A549 (cell line): ENCODE results near the gene FABP2. TPM values are rescaled to one million over a fixed set of nuclear protein-coding genes. Genes with fewer than 3 reads are reported as not detected.
A peak's percentile ranks its signal among the peaks of the same experiment; 100 is the strongest.

Experiments used
- ATAC-seq, 2 experiments: fragments of 200-7000 bp in 1 of 2; fragments of >200 bp in 1 of 2; cut with Nextera tagmentation in 1 of 2; cut with Tn5 transposase in 1 of 2; 3 replicates each; pipeline versions ENCODE4 v1.8.0 to v1.9.1; 2018 to 2020; ENCODE audit warnings: mild to moderate bottlenecking in 1 of 2, moderate library complexity in 1 of 2
- CTCF ChIA-PET: fragments of 300-600 bp; sonication (Branson Sonifier 250); formaldehyde crosslinking; extraction: SDS; loops from one replicate; lab custom pipeline; 2021; ENCODE audit warnings: antibody characterized with exemption, inconsistent platforms; lab: Yijun Ruan, JAX
- POLR2A ChIA-PET: fragments of 350-600 bp; formaldehyde crosslinking; extraction: SDS; loops from one replicate; lab custom pipeline; 2021; ENCODE audit warnings: antibody characterized with exemption, inconsistent platforms; lab: Yijun Ruan, JAX
- DNase-seq, 2 experiments: peaks; one replicate each; pipeline versions ENCODE4 v3.0.0 to v3.0.0-alpha.2; 2011 to 2016; ENCODE audit warnings: low read depth in 1 of 2, low spot score in 1 of 2
- FAIRE-seq: peaks from 2 replicates; lab custom pipeline; 2011; peaks lifted over from hg19 to GRCh38; lab: Jason Lieb, UNC
- H3K27ac ChIP-seq, 2 experiments: fragments of >200 bp; sonication (Bioruptor Twin); formaldehyde crosslinking; 3 replicates each; pipeline ENCODE4 v1.5.1; 2016 to 2017
- H3K4me1 ChIP-seq: fragments of >200 bp; sonication (Bioruptor Twin); formaldehyde crosslinking; 3 replicates; pipeline ENCODE4 v1.6.1; 2016
- H3K4me2 ChIP-seq: fragments of >200 bp; sonication (Bioruptor Twin); formaldehyde crosslinking; 3 replicates; pipeline ENCODE4 v1.6.1; 2016
- H3K4me3 ChIP-seq: fragments of >200 bp; sonication (Bioruptor Twin); formaldehyde crosslinking; 3 replicates; pipeline ENCODE4 v1.5.1; 2016
- H3K9me3 ChIP-seq: fragments of >200 bp; sonication (Bioruptor Twin); formaldehyde crosslinking; 3 replicates; pipeline ENCODE4 v1.6.1; 2016
- CBX8 ChIP-seq: fragments of 200-600 bp; sonication (generic); IDR thresholded peaks from 2 replicates; pipeline ENCODE4 v1.6.1; 2016
- CEBPB ChIP-seq, 2 experiments: fragments of >200 bp in 1 of 2; sonication (Bioruptor Twin) in 1 of 2; formaldehyde crosslinking in 1 of 2; IDR thresholded peaks; 2 replicates each; pipeline ENCODE4 v1.6.1; 2012 to 2016
- CHD4 ChIP-seq: fragments of 200-600 bp; sonication (generic); IDR thresholded peaks from 2 replicates; pipeline ENCODE4 v1.6.1; 2016; ENCODE audit warnings: antibody characterized with exemption, mild to moderate bottlenecking, borderline replicate concordance
- CTCF ChIP-seq: fragments of >200 bp; sonication (Bioruptor Twin); formaldehyde crosslinking; IDR thresholded peaks from 3 replicates; pipeline ENCODE4 v1.5.1; 2016
- EHF ChIP-seq: fragments of 250-450 bp; sonication (Bioruptor Pico); IDR thresholded peaks from 2 replicates; pipeline ENCODE4 v1.5.0; 2020; ENCODE audit warnings: mild to moderate bottlenecking
- ESRRA ChIP-seq: fragments of 150-350 bp; IDR thresholded peaks from 2 replicates; pipeline ENCODE4 v1.6.1; 2014; ENCODE audit warnings: mild to moderate bottlenecking, low read length, borderline replicate concordance
- FOSL2 ChIP-seq, 2 experiments: fragments of 450-650 bp in 1 of 2; fragments of >200 bp in 1 of 2; sonication (Bioruptor Twin) in 1 of 2; formaldehyde crosslinking; IDR thresholded peaks; 2 replicates each; pipeline versions ENCODE4 v1.5.0 to v1.6.1; 2016 to 2020; ENCODE audit warnings: mild to moderate bottlenecking in 1 of 2, moderate library complexity in 1 of 2
- HDAC2 ChIP-seq: fragments of 200-600 bp; sonication (generic); IDR thresholded peaks from 2 replicates; pipeline ENCODE4 v1.6.1; 2016
- HOXB13 ChIP-seq: fragments of 250-450 bp; sonication (Bioruptor Pico); IDR thresholded peaks from 2 replicates; pipeline ENCODE4 v1.5.0; 2020; ENCODE audit warnings: low read depth, mild to moderate bottlenecking, moderate library complexity
- KDM5A ChIP-seq: fragments of 200-600 bp; sonication (generic); IDR thresholded peaks from 2 replicates; pipeline ENCODE4 v1.6.1; 2016; ENCODE audit warnings: antibody characterized with exemption, mild to moderate bottlenecking
- MAFK ChIP-seq: fragments of 450-650 bp; IDR thresholded peaks from 2 replicates; pipeline ENCODE4 v1.6.1; 2014; ENCODE audit not compliant: partially characterized antibody
- MAZ ChIP-seq: fragments of 150-350 bp; IDR thresholded peaks from 2 replicates; pipeline ENCODE4 v1.6.1; 2014; ENCODE audit warnings: antibody characterized with exemption, low read depth, low read length, borderline replicate concordance
- POLR2A ChIP-seq: IDR thresholded peaks from 2 replicates; pipeline ENCODE4 v1.6.1; 2012; ENCODE audit warnings: mild to moderate bottlenecking, low read length
- RAD21 ChIP-seq, 2 experiments: fragments of >200 bp in 1 of 2; sonication (Bioruptor Twin) in 1 of 2; formaldehyde crosslinking in 1 of 2; IDR thresholded peaks in 1 of 2; conservative IDR thresholded peaks in 1 of 2; 2 replicates in 1 of 2; 3 replicates in 1 of 2; pipeline ENCODE4 v1.6.1; 2012 to 2018; ENCODE audit warnings: inconsistent platforms in 1 of 2
- SREBF2 ChIP-seq: fragments of 450-650 bp; IDR thresholded peaks from 2 replicates; pipeline ENCODE4 v1.6.1; 2014; ENCODE audit warnings: mild to moderate bottlenecking, moderate library complexity
- USF2 ChIP-seq: fragments of 450-650 bp; IDR thresholded peaks from 2 replicates; pipeline ENCODE4 v1.6.1; 2014; ENCODE audit warnings: antibody characterized with exemption
- ZFP36 ChIP-seq: fragments of 450-650 bp; IDR thresholded peaks from 2 replicates; pipeline ENCODE4 v1.6.1; 2014; ENCODE audit warnings: borderline replicate concordance; ENCODE audit not compliant: partially characterized antibody
- ZNF302 ChIP-seq: fragments of 250-450 bp; sonication (Bioruptor Pico); IDR thresholded peaks from 2 replicates; pipeline ENCODE4 v1.9.0; 2021; ENCODE audit warnings: inconsistent platforms, mild to moderate bottlenecking, moderate library complexity
- ZSCAN20 ChIP-seq: fragments of 250-450 bp; sonication (Bioruptor Pico); IDR thresholded peaks from 2 replicates; pipeline ENCODE4 v1.8.0; 2022; ENCODE audit warnings: mild to moderate bottlenecking, moderate library complexity
- WGBS: methylation state at CpG from one replicate; pipeline ENCODE4 v1.1.6; 2017; ENCODE audit errors: missing lambda C conversion rate; 5-methylcytosine and 5-hydroxymethylcytosine counted together
- polyA plus RNA-seq, 4 experiments: library from polyadenylated mRNA; depleted of rRNA in 3 of 4; stranded (reverse); fragments of >200 nt; fragmentation: RNase III in 1 of 4; extraction: RNeasy Plus Mini Kit Qiagen cat#74134 plus additional on column Dnase treatment in 1 of 4; gene quantifications; 2 replicates in 3 of 4; 3 replicates in 1 of 4; pipeline ENCODE4 v1.2.3, GENCODE V29; 2011 to 2017
- TF ChIP-seq, protein P1 (sequence below): IDR thresholded peaks from 2 replicates; pipeline ENCODE4 v1.6.1; 2012
- TF ChIP-seq, protein P2 (sequence below): fragments of >200 bp; sonication (Bioruptor Twin); formaldehyde crosslinking; IDR thresholded peaks from 2 replicates; pipeline ENCODE4 v1.6.1; 2016

Gene FABP2
- polyA plus RNA-seq, 2 of the 4 experiments (the other 2 are of a cell fraction), result not detected

DNA sequence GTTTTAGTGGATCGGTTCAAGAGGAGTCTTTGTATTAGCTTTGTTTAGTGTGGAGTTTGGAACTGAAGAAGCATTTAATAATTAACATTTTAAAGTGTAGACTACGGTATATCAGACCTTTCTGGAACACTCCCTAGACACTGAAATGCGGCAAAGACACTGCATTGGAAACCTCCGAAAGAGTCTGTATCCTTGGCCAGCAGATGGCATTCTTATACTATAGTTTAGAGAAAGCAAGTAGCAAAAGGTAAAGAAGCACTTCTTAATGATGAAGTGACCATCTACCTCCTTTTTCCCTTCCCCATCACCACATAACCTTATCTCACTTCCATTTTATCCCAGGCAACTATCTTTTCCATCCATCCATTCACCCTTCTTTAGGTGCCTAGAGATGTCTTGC, 7.6 kb downstream of the FABP2 start (continued):
- TF ChIP-seq CBX8 (no peak), CTCF (peak; percentile 64), MAZ (no peak)

DNA sequence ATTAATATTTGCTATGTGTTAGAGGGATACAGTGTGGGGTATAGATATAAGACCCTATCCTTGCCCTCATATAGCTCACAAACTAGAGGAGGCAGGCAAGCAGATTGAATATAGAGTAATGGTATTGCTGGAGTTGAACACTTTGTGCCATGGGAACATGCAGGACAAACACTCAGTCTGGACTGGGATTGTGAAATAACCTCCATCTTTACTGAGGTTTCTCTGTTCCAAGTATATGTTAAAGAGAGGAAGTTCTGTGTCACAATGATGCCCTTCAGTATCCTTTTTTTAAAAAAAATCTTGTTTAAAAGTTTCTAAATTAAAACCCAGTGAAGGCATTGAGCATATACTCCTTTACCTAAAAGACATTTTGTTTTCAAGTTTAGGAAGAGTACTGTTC, 8.7 kb downstream of the FABP2 start:
- CTCF ChIA-PET, result interaction anchor here (0.8 to 2.2 kb wide), 6 partner anchors 9 to 748 kb away, joined by 3 to 12 read pairs (median 6); partner anchors contain the start of gene FABP2
- Histone ChIP-seq H3K4me2 (no peak overlapping the region), H3K27ac (no peak overlapping the region), H3K4me3 (no peak overlapping the region), H3K4me1 (no peaks in the 10 kb centered on the region)
- POLR2A ChIA-PET, result no interaction called here
- DNase-seq, result no peak
- FAIRE-seq, result no peak
- TF ChIP-seq HDAC2, result no peak
- no peak for TF ChIP-seq EHF
- no peak for TF ChIP-seq CHD4
- TF ChIP-seq, protein P1, sequence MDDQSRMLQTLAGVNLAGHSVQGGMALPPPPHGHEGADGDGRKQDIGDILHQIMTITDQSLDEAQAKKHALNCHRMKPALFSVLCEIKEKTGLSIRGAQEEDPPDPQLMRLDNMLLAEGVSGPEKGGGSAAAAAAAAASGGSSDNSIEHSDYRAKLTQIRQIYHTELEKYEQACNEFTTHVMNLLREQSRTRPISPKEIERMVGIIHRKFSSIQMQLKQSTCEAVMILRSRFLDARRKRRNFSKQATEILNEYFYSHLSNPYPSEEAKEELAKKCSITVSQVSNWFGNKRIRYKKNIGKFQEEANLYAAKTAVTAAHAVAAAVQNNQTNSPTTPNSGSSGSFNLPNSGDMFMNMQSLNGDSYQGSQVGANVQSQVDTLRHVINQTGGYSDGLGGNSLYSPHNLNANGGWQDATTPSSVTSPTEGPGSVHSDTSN, result no peak
- no peak for TF ChIP-seq MAFK
- no peak for TF ChIP-seq CTCF
- TF ChIP-seq SREBF2, result no peak
- TF ChIP-seq, all 56 proteins: peak for 0
- H3K9me3 ChIP-seq, result no peaks in the 10 kb centered on the region
- no peak for ATAC-seq

GRCh38 chr4:119310826-119311225, 11.1 kb downstream of the FABP2 start:
- Histone ChIP-seq H3K4me1 (no peaks in the 10 kb centered on the region), H3K27ac (no peak overlapping the region), H3K4me2 (no peak overlapping the region), H3K4me3 (no peak overlapping the region), H3K9me3 (no peaks in the 10 kb centered on the region)
- 11% methylated on average over 1 of the region's 1 CpG for WGBS
- POLR2A ChIA-PET, result no interaction called here
- TF ChIP-seq ZFP36 (no peak), POLR2A (no peak), SREBF2 (no peak), CEBPB (IDR thresholded peaks at IDR 0.05) (no peak), ZSCAN20 (CRISPR knock-in tag) (no peak), EHF (no peak), MAZ (no peak), FOSL2 (IDR thresholded peaks at IDR 0.05) (no peak), FOSL2 (CRISPR knock-in tag; IDR thresholded peaks at IDR 0.05) (no peak), RAD21 (conservative IDR thresholded peaks at IDR 0.05 in 1 of 2, IDR thresholded peaks at IDR 0.05 in 1 of 2) (no peak), ZNF302 (CRISPR knock-in tag) (no peak), USF2 (no peak), CTCF (no peak), HOXB13 (CRISPR knock-in tag) (no peak), CHD4 (no peak), CBX8 (no peak), ESRRA (no peak), KDM5A (no peak)
- TF ChIP-seq, protein P2, sequence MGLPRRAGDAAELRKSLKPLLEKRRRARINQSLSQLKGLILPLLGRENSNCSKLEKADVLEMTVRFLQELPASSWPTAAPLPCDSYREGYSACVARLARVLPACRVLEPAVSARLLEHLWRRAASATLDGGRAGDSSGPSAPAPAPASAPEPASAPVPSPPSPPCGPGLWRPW, result no peak
- TF ChIP-seq, protein P1, result no peak
- CTCF ChIA-PET, result interaction anchor here (1.0 to 1.4 kb wide), 2 partner anchors 316 to 746 kb away, joined by 3 read pairs; no protein-coding TSS in a partner anchor
- no peak for ATAC-seq
- no peak for DNase-seq
- no peak for FAIRE-seq
